ENCODE data around the gene KIAA1958.

The KIAA1958 gene

DNA sequence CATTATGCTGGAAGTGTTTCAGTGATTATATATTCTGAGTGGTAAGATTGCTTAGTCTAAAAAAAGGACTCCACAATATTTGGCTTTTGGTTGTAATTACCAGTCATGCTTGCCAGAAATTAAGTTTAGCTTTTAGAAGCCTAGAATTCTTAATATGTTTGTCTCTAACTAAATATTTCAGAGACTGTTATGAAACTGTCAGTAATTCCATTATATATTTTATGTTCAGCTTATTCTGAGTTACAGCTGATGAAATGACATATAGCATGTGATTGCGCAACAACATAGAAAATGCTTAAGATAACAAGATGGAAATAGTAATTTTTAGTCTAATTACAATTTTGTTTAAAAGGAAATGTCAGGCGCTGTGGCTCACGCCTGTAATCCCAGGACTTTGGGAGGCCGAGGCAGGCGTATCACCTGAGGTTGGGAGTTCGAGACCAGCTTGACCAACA, 44.2 kb downstream of the KIAA1958 start:
- no peak for DNase-seq (ENCODE audit: low read depth in 1 of 2, low spot score in 1 of 2)

DNA sequence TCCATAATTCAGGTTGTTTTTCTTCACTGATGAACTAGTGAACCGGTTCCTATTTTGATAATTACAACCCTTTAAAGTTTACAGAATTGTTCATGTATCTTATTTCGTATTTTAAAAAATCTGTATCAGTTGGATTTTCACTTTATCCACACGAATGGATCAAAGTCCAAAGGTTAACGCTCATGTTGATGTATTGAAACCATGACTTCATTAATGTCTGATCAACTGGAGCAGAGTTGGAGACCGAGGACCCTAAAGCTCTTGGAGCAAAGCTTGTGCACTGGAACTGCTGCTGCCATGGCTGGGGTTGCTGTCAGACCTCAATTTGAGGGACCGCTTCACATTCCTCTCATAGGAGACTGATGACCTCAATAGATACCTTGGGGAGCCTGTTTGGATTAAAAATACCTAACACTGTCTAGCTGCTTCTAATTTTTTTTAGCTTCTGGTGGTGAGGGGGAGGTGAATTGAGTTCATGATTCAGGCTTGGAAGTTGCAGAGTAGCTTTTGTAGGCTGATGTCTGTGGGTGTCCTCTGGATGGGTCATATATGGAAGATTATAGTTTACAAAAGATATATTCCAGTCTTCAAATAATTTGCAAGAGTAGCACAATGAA, 45.1 kb downstream of the KIAA1958 start:
- no peak for DNase-seq (ENCODE audit: low read depth in 1 of 2, low spot score in 1 of 2)

DNA sequence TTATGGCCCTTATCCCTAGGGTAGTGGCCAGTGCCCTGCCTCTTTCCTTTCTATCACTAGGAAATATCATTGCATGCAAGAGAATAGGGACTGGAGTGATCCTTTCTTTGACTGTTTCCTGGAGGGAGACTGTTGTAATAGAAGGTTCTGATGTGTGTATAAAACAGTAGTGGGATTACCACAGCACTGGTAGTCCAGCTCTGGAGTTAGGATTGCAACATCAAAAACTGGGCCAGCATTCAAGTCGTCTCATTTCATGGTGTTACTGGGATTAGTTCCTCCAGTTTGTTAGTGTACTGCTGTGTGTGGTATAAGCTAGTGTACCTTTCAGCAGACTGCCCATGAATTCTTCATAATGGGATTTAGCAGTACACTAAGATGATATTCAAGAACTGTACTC, 45.8 kb downstream of the KIAA1958 start:
- no peak for DNase-seq (ENCODE audit: low read depth in 1 of 2, low spot score in 1 of 2)

DNA sequence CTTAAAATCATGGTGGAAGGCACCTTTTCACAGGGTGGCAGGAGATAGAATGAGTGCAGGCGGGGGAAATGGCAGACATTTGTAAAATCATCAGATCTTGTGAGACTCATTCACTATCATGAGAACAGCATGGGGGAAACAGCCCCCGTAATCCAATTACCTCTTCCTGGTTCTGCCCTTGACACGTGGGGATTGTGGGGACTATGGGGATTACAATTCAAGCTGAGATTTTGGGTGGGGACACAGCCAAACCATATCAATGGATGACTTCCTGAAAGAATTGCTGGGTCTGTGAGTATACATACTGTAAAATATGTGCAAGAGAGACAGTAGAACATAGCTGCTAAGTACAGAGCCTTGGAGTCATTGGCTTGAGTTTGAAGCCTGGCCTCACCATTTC, 47.0 kb downstream of the KIAA1958 start:
- no peak for DNase-seq (ENCODE audit: low read depth in 1 of 2, low spot score in 1 of 2)

DNA sequence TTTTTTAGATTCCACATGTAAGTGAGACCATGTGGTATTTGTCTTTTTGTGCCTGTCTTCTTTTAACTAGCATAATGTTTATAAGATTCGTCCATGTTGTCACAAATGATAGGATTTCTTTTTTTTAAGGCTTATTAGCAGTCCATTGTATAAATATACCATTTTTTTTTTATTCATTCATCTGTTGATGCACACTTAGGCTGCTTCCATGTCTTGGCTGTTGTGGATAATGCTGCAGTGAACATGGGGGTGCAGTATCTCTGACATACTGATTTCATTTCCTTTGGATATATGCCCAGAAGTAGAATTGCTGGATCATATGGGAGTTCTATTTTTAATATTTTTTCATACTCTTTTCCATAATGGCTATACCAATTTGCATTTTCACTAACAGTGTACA, 48.7 kb downstream of the KIAA1958 start:
- no peak for DNase-seq (ENCODE audit: low read depth in 1 of 2, low spot score in 1 of 2)

DNA sequence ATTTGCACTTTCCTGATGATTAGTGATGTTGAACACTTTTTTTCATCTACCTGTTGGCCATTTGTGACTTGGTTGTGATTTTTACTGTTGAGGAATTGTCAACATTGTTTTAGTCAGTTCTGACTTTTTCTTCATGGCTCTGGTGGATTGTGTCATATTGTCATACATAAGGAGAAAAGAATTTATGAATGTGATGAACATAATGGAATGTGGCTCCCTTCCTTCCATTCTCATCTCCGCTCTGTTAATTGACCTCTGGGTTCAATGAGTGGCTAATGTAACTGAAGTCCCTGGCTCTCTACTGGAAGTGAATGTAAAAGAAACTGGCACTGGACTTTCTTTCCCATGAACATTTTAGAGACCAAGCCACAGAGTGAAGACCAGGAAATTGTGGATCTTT, 49.2 kb downstream of the KIAA1958 start:
- DNase-seq (ENCODE audit: low read depth in 1 of 2, low spot score in 1 of 2): no peak

DNA sequence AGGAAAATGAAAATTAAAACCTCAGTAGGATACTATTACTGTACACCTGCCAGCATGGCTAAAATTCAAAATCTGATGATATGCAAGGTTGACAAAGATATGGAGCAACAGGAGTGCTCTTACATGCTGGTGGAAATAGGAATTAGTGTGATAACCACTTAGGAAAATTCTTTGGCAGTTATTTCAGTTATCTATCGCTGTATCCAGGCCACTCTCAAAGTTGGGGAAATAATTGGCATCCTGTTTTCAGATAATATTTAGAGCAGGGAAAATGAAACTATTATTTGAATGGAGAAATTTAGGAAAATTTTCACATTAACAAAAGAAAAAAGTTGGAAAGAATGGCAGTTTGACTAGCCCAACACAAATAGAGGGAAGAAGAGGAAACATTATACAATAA, 50.9 kb downstream of the KIAA1958 start:
- no peak for DNase-seq (ENCODE audit: low read depth in 1 of 2, low spot score in 1 of 2)

DNA sequence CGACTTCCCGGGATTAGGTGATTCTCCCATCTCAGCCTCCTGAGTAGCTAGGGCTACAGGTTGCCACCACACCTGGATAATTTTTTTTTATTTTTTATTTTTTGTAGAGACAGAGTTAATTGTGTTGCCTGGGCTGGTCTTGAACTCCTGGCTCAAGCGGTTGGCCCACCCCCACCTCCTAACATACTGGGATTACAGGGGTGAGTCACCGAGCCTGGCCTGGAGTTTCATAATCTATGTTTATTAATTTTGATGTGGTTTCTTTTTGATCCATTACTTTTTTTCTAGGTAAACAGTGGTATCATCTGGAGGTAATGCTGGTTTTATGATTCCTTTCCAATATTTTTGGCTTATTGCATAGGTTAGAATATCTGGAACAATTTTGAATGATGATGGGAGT, 54.2 kb downstream of the KIAA1958 start:
- DNase-seq (ENCODE audit: low read depth in 1 of 2, low spot score in 1 of 2): no peak

DNA sequence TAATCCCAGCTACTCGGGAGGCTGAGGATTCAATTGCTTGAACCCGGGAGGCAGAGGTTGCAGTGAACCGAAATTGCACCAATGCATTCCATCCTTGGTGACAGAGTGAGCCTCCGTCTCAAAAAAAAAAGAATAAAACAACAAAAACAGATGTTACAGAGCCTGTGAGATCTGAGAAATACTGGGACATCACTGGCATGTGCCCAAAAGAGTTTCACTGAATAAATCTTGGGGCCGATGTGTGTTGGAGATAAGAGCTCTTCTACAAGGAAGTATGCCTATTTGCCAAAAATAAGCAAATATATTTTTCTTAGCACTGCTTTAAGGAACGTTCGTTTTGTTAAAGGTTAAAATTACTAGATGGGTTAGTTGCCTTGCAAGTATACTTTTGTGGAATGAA, 55.1 kb downstream of the KIAA1958 start:
- no peak for DNase-seq (ENCODE audit: low read depth in 1 of 2, low spot score in 1 of 2)

DNA sequence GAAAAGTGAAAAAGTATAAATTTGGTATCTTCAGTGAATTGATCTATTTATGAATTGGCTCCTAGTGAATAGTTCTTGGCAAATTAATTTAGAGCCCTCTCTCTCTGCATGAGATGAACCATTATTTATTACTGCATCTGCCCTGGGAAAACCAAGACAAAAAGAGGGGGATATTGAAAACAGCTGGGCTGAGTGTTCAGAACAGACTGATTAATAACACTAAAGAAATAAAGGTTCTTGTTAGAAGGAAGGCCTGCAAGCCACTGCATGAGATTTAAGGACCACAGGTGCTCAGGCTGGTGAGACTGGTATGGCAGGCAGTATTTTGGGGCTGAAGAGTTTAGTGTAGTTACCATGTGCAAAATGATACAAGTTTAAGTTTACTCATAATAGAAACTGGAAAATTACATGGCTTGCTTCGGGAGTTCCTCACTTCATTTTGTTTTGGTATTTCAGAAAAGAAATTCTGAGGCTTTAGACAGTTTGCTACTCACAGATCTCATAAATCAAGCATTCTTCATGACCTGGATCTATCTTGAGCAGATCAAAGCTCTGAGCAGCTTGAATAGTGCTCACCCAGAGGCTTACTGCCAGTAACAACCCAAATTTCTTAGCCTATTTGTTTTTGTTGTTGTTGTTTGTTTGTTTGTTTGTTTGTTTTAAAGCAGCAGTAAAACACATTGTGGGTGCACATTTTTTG, 56.1 kb downstream of the KIAA1958 start:
- no peak for DNase-seq (ENCODE audit: low read depth in 1 of 2, low spot score in 1 of 2)

DNA sequence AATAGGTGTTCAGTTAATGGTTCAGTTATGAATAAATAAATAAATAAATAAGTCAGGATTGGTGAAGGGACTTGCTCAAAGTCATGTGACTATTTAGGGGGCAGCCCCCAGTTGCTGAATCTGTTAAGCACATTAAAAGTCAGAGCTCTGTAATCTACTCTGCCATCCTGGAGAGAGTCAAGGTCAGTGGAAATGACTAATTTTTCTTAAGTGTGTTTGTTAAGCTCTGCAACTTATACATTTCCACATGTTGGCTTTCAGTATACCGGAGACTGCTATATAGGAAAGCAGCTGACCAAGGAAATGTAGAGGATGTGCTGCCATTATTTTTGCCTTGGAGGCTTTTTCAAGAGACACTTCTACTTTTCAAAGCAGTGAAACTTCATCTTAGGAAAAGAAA, 57.9 kb downstream of the KIAA1958 start:
- DNase-seq (ENCODE audit: low read depth in 1 of 2, low spot score in 1 of 2): no peak

DNA sequence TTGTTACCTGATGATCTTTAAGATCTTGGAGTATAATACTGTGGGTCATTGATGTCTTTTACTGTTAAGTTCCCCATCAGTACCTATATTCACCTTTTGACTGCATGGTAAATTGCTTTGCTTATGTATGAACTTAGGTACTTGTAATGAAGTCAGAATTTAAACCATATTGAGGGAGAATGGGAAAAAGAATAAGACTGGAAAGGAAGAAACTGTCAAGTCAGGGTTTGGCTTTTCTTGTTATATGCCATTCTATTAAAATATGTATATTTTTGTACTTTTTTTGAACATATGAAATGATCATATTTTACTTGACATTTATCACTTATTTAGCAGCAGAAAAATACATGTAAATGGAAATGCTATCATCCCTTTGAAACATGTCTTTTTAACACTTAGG, 58.6 kb downstream of the KIAA1958 start:
- DNase-seq (ENCODE audit: low read depth in 1 of 2, low spot score in 1 of 2): no peak

DNA sequence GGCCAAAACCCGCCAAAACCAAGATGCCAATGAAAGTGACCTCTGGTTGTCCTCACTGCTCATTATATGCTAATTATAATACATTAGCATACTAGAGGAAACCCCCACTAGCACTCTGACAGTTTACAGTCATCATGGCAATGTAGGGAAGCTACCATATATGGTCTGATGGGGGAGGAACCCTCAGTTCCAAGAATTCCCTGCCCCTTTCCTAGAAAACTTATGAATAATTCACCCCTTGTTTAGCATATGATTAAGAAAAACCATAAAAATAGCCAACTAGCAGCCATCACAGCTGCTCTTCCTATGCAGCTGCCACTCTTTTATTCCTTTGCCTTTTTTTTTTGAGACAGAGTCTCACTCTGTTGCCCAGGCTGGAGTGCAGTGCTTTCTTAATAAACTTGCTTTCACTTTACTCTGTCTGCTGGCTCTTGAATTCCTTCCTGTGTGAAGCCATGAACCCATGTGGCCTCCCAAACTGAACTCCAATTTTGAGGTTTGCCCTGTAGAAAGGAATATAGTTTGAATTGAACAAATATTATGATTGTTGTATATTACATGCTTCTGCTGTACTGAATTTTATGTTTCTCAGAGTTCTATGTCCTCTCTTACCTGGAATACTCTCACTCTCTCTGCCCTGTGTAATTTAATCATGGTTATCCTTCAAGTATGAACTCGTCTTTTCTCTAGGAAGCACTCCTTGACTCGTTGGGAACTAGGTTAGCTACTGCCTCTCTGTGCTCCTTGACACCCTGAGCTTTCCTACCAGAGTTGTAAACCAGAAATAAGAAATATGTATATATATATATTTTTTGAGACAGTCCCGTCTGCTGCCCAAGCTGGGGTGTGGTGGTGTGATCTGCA, 59.8 kb downstream of the KIAA1958 start:
- DNase-seq (ENCODE audit: low read depth in 1 of 2, low spot score in 1 of 2): no peak

DNA sequence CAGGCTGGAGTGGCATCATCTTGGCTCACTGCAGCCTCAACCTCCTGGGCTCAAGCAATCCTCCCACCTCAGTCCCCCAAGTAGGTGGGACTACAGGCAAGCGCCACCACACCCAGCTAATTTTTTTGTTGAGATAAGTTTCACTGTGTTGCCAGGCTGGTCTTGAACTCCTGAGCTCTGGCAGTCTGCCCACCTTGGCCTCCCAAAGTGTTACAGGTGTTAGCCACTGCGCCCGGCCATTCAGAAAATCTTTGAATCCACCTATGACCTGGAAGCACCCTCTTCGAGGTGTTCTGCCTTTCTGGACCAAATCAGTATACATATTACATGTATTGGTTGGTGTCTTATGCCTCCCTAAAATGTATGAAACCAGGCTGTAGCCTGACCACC, 61.4 kb downstream of the KIAA1958 start:
- DNase-seq (ENCODE audit: low read depth in 1 of 2, low spot score in 1 of 2): no peak

DNA sequence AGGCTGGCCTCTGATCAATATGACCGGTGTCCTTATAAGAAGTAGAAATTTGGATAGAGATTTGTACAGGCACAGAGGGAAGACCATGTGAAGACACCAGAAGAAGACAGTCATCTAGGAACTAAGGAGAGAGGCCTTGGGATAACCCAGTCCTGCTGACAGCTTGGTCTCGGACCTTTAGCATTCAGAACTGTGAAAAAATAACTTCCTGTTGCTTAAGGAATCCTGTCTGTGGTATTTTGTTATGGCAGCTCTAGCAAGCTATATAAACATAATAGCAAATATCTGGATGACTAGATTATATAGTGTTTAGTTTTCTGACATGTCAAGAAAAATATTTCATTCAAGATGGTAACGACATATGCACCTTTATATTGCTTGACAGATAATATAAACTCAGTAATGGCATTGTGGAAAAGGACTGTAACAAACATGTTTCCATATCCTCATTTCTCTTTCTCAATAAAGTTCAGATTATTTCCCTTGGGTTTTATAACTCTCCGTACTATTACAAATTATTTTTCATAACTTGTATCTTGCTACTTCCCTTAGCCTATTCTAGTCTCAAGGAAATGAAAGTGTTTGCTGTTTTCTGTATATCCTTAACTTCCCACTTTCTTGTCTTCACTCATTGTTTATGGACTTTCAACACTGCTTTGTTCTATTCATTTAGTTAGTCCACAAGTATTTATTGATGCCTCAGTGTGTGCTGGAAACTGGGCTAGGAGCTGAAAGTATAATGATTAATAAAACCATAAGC, 62.4 kb downstream of the KIAA1958 start:
- no peak for DNase-seq (ENCODE audit: low read depth in 1 of 2, low spot score in 1 of 2)

DNA sequence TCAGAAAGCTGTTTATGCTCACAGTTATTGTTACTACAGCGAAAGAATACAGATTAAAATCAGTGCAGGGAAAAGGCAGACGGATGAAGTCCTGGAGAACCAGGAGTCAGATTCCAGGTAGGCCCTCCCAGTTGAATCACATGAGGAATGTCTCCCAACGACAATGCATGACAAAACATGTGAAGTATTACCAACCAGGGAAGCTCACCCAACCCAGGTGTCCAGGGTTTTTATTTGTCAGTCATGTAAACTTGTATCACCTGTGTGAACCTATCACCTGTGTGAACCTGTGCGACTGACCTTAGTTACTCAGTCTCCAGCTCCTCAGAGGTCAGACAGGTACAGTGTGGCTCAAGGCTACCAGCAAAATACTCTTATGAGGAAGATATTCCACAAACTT, 63.9 kb downstream of the KIAA1958 start:
- no peak for DNase-seq (ENCODE audit: low read depth in 1 of 2, low spot score in 1 of 2)

DNA sequence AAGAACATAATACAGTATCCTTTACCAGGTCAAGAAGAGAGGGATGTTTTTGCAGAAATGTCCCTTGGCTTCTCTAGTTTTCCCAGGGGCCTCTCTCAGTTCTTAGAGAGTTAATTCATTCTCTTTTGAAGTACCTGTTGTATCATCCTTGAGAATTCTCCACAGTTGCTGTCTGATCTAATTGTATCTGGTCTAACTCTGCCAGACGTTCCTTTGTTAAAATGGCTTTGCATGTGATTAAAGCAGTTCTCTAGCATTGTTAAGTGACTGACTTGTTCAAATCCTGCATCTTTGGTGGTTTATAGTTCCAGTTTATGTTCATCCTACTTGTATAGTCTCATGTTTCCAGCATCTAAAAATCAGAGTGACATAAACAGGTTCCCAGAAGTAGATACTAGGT, 65.0 kb downstream of the KIAA1958 start:
- DNase-seq (ENCODE audit: low read depth in 1 of 2, low spot score in 1 of 2): no peak

DNA sequence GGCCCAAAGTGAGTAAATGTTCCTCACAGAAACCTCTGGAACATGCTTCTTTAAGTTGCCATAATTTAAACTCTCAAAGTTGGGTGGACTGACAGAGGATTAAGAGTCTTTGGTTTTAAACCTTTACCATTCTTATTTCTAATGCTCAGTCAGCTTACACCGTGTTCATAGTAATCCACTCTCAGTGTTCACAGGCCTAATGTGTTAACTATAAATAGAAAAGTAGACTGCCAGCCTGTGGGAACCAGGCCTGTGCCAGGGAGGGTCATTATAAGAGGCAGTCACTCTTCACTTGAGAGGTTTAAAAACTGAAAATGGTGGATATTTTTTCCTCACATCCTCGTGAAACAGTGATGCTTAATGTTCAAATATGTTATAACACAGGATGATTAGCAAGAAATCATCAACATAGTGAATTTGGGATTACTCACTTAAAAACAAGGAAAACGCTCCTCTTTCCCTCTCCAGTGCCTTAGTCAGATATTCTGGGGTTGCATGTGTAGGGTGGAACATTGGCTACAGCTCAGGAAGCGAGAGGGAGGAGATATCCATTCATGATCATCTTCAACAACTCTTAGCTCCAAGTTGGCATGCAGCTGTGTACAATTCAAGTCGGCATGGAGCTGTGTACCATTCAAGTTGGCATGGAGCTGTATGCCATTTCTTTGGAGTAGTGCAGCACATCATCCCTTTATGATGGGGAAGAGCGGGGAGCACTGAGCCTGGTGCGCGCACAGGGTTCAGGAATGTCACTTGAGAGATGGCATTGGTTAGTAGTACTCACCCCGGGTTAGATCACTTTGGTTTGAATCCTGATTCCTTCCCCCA, 65.8 kb downstream of the KIAA1958 start:
- DNase-seq (ENCODE audit: low read depth in 1 of 2, low spot score in 1 of 2): no peak

DNA sequence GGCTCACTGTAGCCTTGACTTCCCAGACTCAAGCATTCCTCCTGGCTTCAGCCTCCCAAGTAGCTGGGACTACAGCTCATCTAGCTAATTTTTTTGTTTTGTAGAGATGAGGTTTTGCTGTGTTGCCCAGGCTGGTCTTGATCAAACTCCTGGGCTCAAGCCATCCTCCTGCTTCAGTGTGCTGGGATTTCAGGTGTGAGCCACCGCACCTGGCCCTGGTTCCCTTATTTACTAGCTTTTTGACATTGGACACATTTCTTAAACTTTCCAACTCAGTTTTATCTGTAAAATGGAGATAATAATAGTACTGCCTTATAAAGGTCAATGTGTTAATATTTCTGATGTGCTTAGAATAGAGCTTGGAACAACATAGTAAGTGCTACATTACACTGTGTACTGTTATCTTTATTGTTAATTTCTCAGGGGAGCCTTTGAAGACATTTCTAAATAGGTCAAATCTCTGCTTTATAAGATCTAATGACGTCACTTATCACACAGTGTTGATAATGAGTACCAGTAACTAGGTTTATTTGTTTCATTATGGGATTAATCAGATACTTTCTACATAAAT, 66.7 kb downstream of the KIAA1958 start:
- DNase-seq (ENCODE audit: low read depth in 1 of 2, low spot score in 1 of 2): no peak

DNA sequence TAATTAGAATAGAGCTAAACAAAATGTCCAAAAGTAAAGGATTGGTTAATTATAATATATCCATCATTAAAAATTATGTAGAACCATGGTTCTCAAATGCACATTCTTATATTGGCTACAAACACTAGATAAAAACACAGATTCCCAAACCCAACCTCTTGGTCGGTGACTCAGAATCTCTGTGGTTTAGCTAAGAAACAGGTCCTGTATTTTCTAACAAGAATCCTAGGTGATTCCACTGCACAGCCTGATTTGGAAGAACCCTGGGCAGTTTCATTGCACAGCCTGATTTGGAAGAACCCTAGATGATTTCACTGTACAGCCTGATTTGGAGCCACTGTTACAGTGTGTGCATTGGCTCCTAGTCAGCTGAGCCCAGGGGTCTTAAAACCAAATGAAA, 67.9 kb downstream of the KIAA1958 start:
- DNase-seq (ENCODE audit: low read depth in 1 of 2, low spot score in 1 of 2): no peak

Data from activated T-helper 1 cell treated with anti-CD3 and anti-CD28 coated beads, Interleukin-2, amount 50 U/mL, for 16 hours (primary cell).